HG03565 (cell line): Measurements from ENCODE around the gene MBNL2.

Experiments
- ATAC-seq: cut with Tn5 transposase; IDR thresholded peaks from one replicate; pipeline ENCODE4 v1.9.1; 2021; ENCODE audit warnings: mild to moderate bottlenecking, moderate library complexity; ENCODE audit not compliant: unreplicated experiment

Gene MBNL2

GRCh38 chr13:97233499-97233898 lies 11.4 kb downstream of the MBNL2 start:
- ATAC-seq, result no peak

- ATAC-seq, result no peak
These were observed 12.1 kb downstream of the MBNL2 start for GRCh38 chr13:97234236-97234635.

- no peak for ATAC-seq
These were observed 12.6 kb downstream of the MBNL2 start for GRCh38 chr13:97234742-97235141.

GRCh38 chr13:97235549-97236231 lies 13.6 kb downstream of the MBNL2 start:
- no peak for ATAC-seq

GRCh38 chr13:97237388-97237787 lies 15.3 kb downstream of the MBNL2 start:
- ATAC-seq, result no peak

GRCh38 chr13:97238432-97238831 lies 16.3 kb downstream of the MBNL2 start:
- no peak for ATAC-seq

- ATAC-seq, result no peak
These were observed 16.8 kb downstream of the MBNL2 start for GRCh38 chr13:97238883-97239282.

GRCh38 chr13:97239306-97239705 lies 17.2 kb downstream of the MBNL2 start:
- ATAC-seq, result no peak

GRCh38 chr13:97239943-97240787 lies 18.0 kb downstream of the MBNL2 start:
- no peak for ATAC-seq

GRCh38 chr13:97240788-97241734 lies 18.9 kb downstream of the MBNL2 start:
- no peak for ATAC-seq

- ATAC-seq, result no peak
These were observed 19.6 kb downstream of the MBNL2 start for GRCh38 chr13:97241761-97242160.

- no peak for ATAC-seq
These were observed 20.8 kb downstream of the MBNL2 start for GRCh38 chr13:97242755-97243497.

- ATAC-seq, result no peak
These were observed 22.0 kb downstream of the MBNL2 start for GRCh38 chr13:97243915-97244781.

- no peak for ATAC-seq
These were observed 22.9 kb downstream of the MBNL2 start for GRCh38 chr13:97245011-97245410.

- ATAC-seq, result no peak
These were observed 24.5 kb downstream of the MBNL2 start for GRCh38 chr13:97246596-97247158.

- ATAC-seq, result no peak
These were observed 26.1 kb downstream of the MBNL2 start for GRCh38 chr13:97248243-97248642.

- ATAC-seq, result no peak
These were observed 27.1 kb downstream of the MBNL2 start for GRCh38 chr13:97249093-97249795.

- ATAC-seq, result no peak
These were observed 27.8 kb downstream of the MBNL2 start for GRCh38 chr13:97249796-97250495.
